H9 (cell line): ENCODE results near the gene MRPL55. TPM values are rescaled to one million over a fixed set of nuclear protein-coding genes. Genes with fewer than 3 reads are reported as not detected.

Experiments used
- DNase-seq: peaks from one replicate; pipeline ENCODE4 v3.0.0-alpha.2; 2017
- H2AFZ ChIP-seq: one replicate; pipeline ENCODE4 v1.6.1; 2013; ENCODE audit warnings: mild to moderate bottlenecking, low read length, control low read depth, moderate library complexity
- H2AK5ac ChIP-seq: 2 replicates; pipeline ENCODE4 v1.6.1; 2013; ENCODE audit warnings: low read length, control low read depth, mixed read lengths; ENCODE audit not compliant: insufficient read length
- H2BK120ac ChIP-seq: one replicate; pipeline ENCODE4 v1.6.1; 2013; ENCODE audit warnings: low read depth, mild to moderate bottlenecking, low read length, control low read depth, inconsistent platforms; ENCODE audit not compliant: poor library complexity, severe bottlenecking
- H2BK12ac ChIP-seq: 2 replicates; pipeline ENCODE4 v1.6.1; 2013; ENCODE audit warnings: low read length, control low read depth, mixed read lengths, low read depth; ENCODE audit not compliant: insufficient read length
- H2BK15ac ChIP-seq: 2 replicates; pipeline ENCODE4 v1.6.1; 2013; ENCODE audit warnings: low read depth, low read length, control low read depth
- H2BK20ac ChIP-seq: one replicate; pipeline ENCODE4 v1.6.1; 2013; ENCODE audit warnings: low read depth, mild to moderate bottlenecking, low read length, control low read depth, inconsistent platforms; ENCODE audit not compliant: poor library complexity, severe bottlenecking
- H2BK5ac ChIP-seq: 2 replicates; pipeline ENCODE4 v1.6.1; 2013; ENCODE audit warnings: low read length, control low read depth, mixed read lengths; ENCODE audit not compliant: insufficient read length
- H3K14ac ChIP-seq: 2 replicates; pipeline ENCODE4 v1.6.1; 2013; ENCODE audit warnings: low read length, control low read depth; ENCODE audit not compliant: insufficient read depth
- H3K18ac ChIP-seq: 2 replicates; pipeline ENCODE4 v1.6.1; 2013; ENCODE audit warnings: low read depth, mild to moderate bottlenecking, mixed read lengths, low read length, control low read depth; ENCODE audit not compliant: insufficient read length
- H3K23ac ChIP-seq: 2 replicates; pipeline ENCODE4 v1.6.1; 2013; ENCODE audit warnings: low read length, control low read depth, mixed read lengths, low read depth; ENCODE audit not compliant: insufficient read length
- H3K23me2 ChIP-seq: 2 replicates; pipeline ENCODE4 v1.6.1; 2013; ENCODE audit warnings: low read depth, mild to moderate bottlenecking, mixed read lengths, low read length, control low read depth; ENCODE audit not compliant: insufficient read length, poor library complexity, severe bottlenecking
- H3K27ac ChIP-seq: 2 replicates; pipeline ENCODE4 v1.5.1; 2013; ENCODE audit warnings: low read length, control low read depth, mixed read lengths, low read depth; ENCODE audit not compliant: insufficient read length
- H3K27me3 ChIP-seq: 2 replicates; pipeline ENCODE4 v1.6.1; 2013; ENCODE audit warnings: low read length, control low read depth, inconsistent platforms; ENCODE audit not compliant: insufficient read depth
- H3K4ac ChIP-seq: 2 replicates; pipeline ENCODE4 v1.6.1; 2013; ENCODE audit warnings: low read depth, mild to moderate bottlenecking, control low read depth, inconsistent platforms, low read length, moderate library complexity
- H3K4me1 ChIP-seq: 2 replicates; pipeline ENCODE4 v1.6.1; 2013; ENCODE audit warnings: low read length, control low read depth, inconsistent platforms; ENCODE audit not compliant: insufficient read depth
- H3K4me2 ChIP-seq: 2 replicates; pipeline ENCODE4 v1.6.1; 2013; ENCODE audit warnings: low read length, control low read depth, mixed read lengths; ENCODE audit not compliant: insufficient read length, insufficient read depth
- H3K56ac ChIP-seq: 2 replicates; pipeline ENCODE4 v1.6.1; 2013; ENCODE audit warnings: low read depth, mild to moderate bottlenecking, mixed read lengths, low read length, control low read depth; ENCODE audit not compliant: insufficient read length
- H3K79me1 ChIP-seq: 2 replicates; pipeline ENCODE4 v1.6.1; 2013; ENCODE audit warnings: low read depth, mild to moderate bottlenecking, moderate library complexity, low read length, control low read depth, inconsistent platforms; ENCODE audit not compliant: insufficient read depth, poor library complexity, severe bottlenecking
- H3K79me2 ChIP-seq: 2 replicates; pipeline ENCODE4 v1.6.1; 2013; ENCODE audit warnings: low read length, control low read depth, inconsistent platforms; ENCODE audit not compliant: insufficient read depth
- H3K9ac ChIP-seq: 2 replicates; pipeline ENCODE4 v1.6.1; 2013; ENCODE audit warnings: low read length, control low read depth, mixed read lengths; ENCODE audit not compliant: insufficient read length; ENCODE audit errors: extremely low read depth
- H3K9me3 ChIP-seq: one replicate; pipeline ENCODE4 v1.6.1; 2013; ENCODE audit warnings: low read depth, low read length, inconsistent platforms; ENCODE audit not compliant: control insufficient read depth
- H3T11ph ChIP-seq: one replicate; pipeline ENCODE4 v1.6.1; 2013; ENCODE audit warnings: mild to moderate bottlenecking, low read length, control low read depth, inconsistent platforms
- H4K20me1 ChIP-seq: one replicate; pipeline ENCODE4 v1.6.1; 2013; ENCODE audit not compliant: control insufficient read depth, insufficient read length, insufficient read depth
- H4K5ac ChIP-seq: 2 replicates; pipeline ENCODE4 v1.6.1; 2013; ENCODE audit warnings: low read depth, mild to moderate bottlenecking, mixed read lengths, low read length, control low read depth; ENCODE audit not compliant: insufficient read length
- H4K8ac ChIP-seq: replicated peaks from 2 replicates; pipeline ENCODE4 v1.6.1; 2013; ENCODE audit warnings: low read length, control low read depth, mixed read lengths, low read depth; ENCODE audit not compliant: insufficient read length
- H4K91ac ChIP-seq: 2 replicates; pipeline ENCODE4 v1.6.1; 2013; ENCODE audit warnings: low read depth, mild to moderate bottlenecking, moderate library complexity, mixed read lengths, low read length, control low read depth; ENCODE audit not compliant: insufficient read length
- H3K27ac Mint-ChIP-seq, 3 experiments: 2 replicates in 2 of 3; 3 replicates in 1 of 3; pipeline ENCODE4 v1.8.0; 2020 to 2021; ENCODE audit warnings: mixed read lengths in 3 of 3, mild to moderate bottlenecking in 1 of 3, moderate library complexity in 1 of 3
- H3K27me3 Mint-ChIP-seq: 2 replicates; pipeline ENCODE4 v1.8.0; 2021; ENCODE audit warnings: low read depth, mild to moderate bottlenecking, moderate library complexity, mixed read lengths
- H3K36me3 Mint-ChIP-seq, 3 experiments: 2 replicates in 2 of 3; 3 replicates in 1 of 3; pipeline ENCODE4 v1.8.0; 2020 to 2021; ENCODE audit warnings: low read depth in 3 of 3, mixed read lengths in 3 of 3; ENCODE audit not compliant: insufficient read depth in 1 of 3
- H3K4me1 Mint-ChIP-seq, 2 experiments: 2 replicates each; pipeline ENCODE4 v1.8.0; 2020; ENCODE audit warnings: mixed read lengths in 2 of 2
- H3K4me3 Mint-ChIP-seq, 2 experiments: 2 replicates in 1 of 2; 3 replicates in 1 of 2; pipeline ENCODE4 v1.8.0; 2020 to 2021; ENCODE audit warnings: mild to moderate bottlenecking in 2 of 2, mixed read lengths in 2 of 2, moderate library complexity in 1 of 2
- H3K9me3 Mint-ChIP-seq, 2 experiments: 2 replicates in 1 of 2; 3 replicates in 1 of 2; pipeline ENCODE4 v1.8.0; 2020; ENCODE audit warnings: mild to moderate bottlenecking in 2 of 2, mixed read lengths in 2 of 2, moderate library complexity in 1 of 2
- CTCF ChIP-seq: fragments of 200-600 bp; sonication (generic); conservative IDR thresholded peaks from 3 replicates; pipeline ENCODE4 v1.8.0; 2021; ENCODE audit warnings: antibody characterized with exemption, mild to moderate bottlenecking
- WGBS: extraction: QIAGEN DNeasy Blood & Tissue Kit; methylation state at CpG from one replicate; pipeline ENCODE4 v1.1.7; 2013; ENCODE audit warnings: missing lambda C conversion rate, low lambda C conversion rate, mixed read lengths; ENCODE audit not compliant: insufficient read length; ENCODE audit errors: extremely low coverage; 5-methylcytosine and 5-hydroxymethylcytosine counted together
- total RNA-seq: library from RNA; stranded (reverse); gene quantifications from 2 replicates; pipeline ENCODE4 v1.2.1, GENCODE V29; 2021

MRPL55 gene
- total RNA-seq, 1 experiment from 2014 or later, result 62.3 TPM

GRCh38 chr1:228094432-228095016, 14.6 kb downstream of the MRPL55 start:
- no peak overlapping the region for H3K18ac ChIP-seq
- no peak overlapping the region for H4K91ac ChIP-seq
- no peak overlapping the region for H3K14ac ChIP-seq
- peaks cover 62% of the 10 kb centered on the region for H3K79me2 ChIP-seq
- TF ChIP-seq CTCF, result no peak
- DNase-seq, result no peak
- no peak overlapping the region for H3K27ac ChIP-seq
- no peak overlapping the region for H2AFZ ChIP-seq
- no peak overlapping the region for H3K4me3 Mint-ChIP-seq
- peaks cover 48 to 59% (median 51%) of the 10 kb centered on the region in 3 experiments for H3K36me3 Mint-ChIP-seq
- peaks cover 8 to 11% of the 10 kb centered on the region in 2 experiments for H3K9me3 Mint-ChIP-seq
- H3T11ph ChIP-seq, result no peak overlapping the region
- H3K4me1 ChIP-seq, result no peaks in the 10 kb centered on the region
- peak overlapping the region in 1 of 3 experiments; percentile 53; a peak in 1 of 7 replicates for H3K27ac Mint-ChIP-seq
- peaks cover 2% of the 10 kb centered on the region for H4K20me1 ChIP-seq
- no peak overlapping the region for H3K56ac ChIP-seq
- no peak overlapping the region for H3K4ac ChIP-seq
- WGBS, result no CpG with 5 or more reads among the region's 13 CpGs
- H2BK20ac ChIP-seq, result no peak overlapping the region
- no peak overlapping the region for H3K9ac ChIP-seq
- no peak overlapping the region for H2BK5ac ChIP-seq
- no peaks in the 10 kb centered on the region for H3K27me3 ChIP-seq
- H3K27me3 Mint-ChIP-seq, result no peaks in the 10 kb centered on the region
- H2BK120ac ChIP-seq, result no peak overlapping the region
- H3K4me1 Mint-ChIP-seq, result peaks cover 4 to 14% of the 10 kb centered on the region in 2 experiments; a peak in 3 of 4 replicates
- no peak overlapping the region for H4K8ac ChIP-seq
- H2BK15ac ChIP-seq, result no peak overlapping the region
- H3K23me2 ChIP-seq, result no peaks in the 10 kb centered on the region
- no peak overlapping the region for H2AK5ac ChIP-seq
- no peaks in the 10 kb centered on the region for H3K9me3 ChIP-seq
- no peak overlapping the region for H2BK12ac ChIP-seq
- H3K23ac ChIP-seq, result no peak overlapping the region
- peaks cover 14% of the 10 kb centered on the region for H3K79me1 ChIP-seq
- H4K5ac ChIP-seq, result no peak overlapping the region
- no peak overlapping the region for H3K4me2 ChIP-seq
